EH (cell line): Measurements from ENCODE around the gene BTBD8.

Experiments used
- DNase-seq: peaks from one replicate; pipeline ENCODE4 v3.0.0-alpha.2; 2015; ENCODE audit warnings: low read depth

The BTBD8 gene

GRCh38 chr1:92094090-92094489, 13.9 kb downstream of the BTBD8 start:
- DNase-seq, result no peak

GRCh38 chr1:92094595-92094994, 14.4 kb downstream of the BTBD8 start:
- no peak for DNase-seq

- DNase-seq, result no peak
Measured at GRCh38 chr1:92095874-92096273, 15.7 kb downstream of the BTBD8 start.

GRCh38 chr1:92096317-92096716, 16.2 kb downstream of the BTBD8 start:
- no peak for DNase-seq

- DNase-seq, result no peak
Measured at GRCh38 chr1:92105546-92106081, 25.5 kb downstream of the BTBD8 start.

GRCh38 chr1:92108631-92109030, 28.5 kb downstream of the BTBD8 start:
- no peak for DNase-seq

- no peak for DNase-seq
Measured at GRCh38 chr1:92117526-92117925, 37.4 kb downstream of the BTBD8 start.

GRCh38 chr1:92118826-92119225, 38.7 kb downstream of the BTBD8 start:
- DNase-seq, result no peak

GRCh38 chr1:92123868-92124267, 43.7 kb downstream of the BTBD8 start:
- DNase-seq, result no peak

- DNase-seq, result no peak
Measured at GRCh38 chr1:92125204-92125603, 45.1 kb downstream of the BTBD8 start.

GRCh38 chr1:92126088-92126487, 45.9 kb downstream of the BTBD8 start:
- DNase-seq, result no peak

GRCh38 chr1:92134331-92134730, 54.2 kb downstream of the BTBD8 start:
- DNase-seq, result no peak

GRCh38 chr1:92136341-92136740, 56.2 kb downstream of the BTBD8 start:
- no peak for DNase-seq

- no peak for DNase-seq
Measured at GRCh38 chr1:92154934-92155333, 74.8 kb downstream of the BTBD8 start.

GRCh38 chr1:92159593-92159992, 79.4 kb downstream of the BTBD8 start:
- no peak for DNase-seq

GRCh38 chr1:92165389-92165788, 85.2 kb downstream of the BTBD8 start:
- no peak for DNase-seq

- DNase-seq, result no peak
Measured at GRCh38 chr1:92167151-92167550, 87.0 kb downstream of the BTBD8 start.

- no peak for DNase-seq
Measured at GRCh38 chr1:92168657-92169056, 88.5 kb downstream of the BTBD8 start.

GRCh38 chr1:92169214-92170005, 89.3 kb downstream of the BTBD8 start:
- no peak for DNase-seq

- peak; percentile 81 for DNase-seq
Measured at GRCh38 chr1:92184632-92185031, 104.5 kb downstream of the BTBD8 start.

- DNase-seq, result peak; percentile 44
Measured at GRCh38 chr1:92186081-92186480, 105.9 kb downstream of the BTBD8 start.

GRCh38 chr1:92188436-92189255, 108.5 kb downstream of the BTBD8 start:
- no peak for DNase-seq

- no peak for DNase-seq
Measured at GRCh38 chr1:92191726-92192125, 111.6 kb downstream of the BTBD8 start.
